ENCODE results near the gene SLC10A4. TPM values are rescaled to one million over a fixed set of nuclear protein-coding genes. Genes with fewer than 3 reads are reported as not detected.

The SLC10A4 gene
- total and polyA plus RNA-seq, 4 experiments from 2014 or later, result 0.17 TPM; not detected in 3

DNA sequence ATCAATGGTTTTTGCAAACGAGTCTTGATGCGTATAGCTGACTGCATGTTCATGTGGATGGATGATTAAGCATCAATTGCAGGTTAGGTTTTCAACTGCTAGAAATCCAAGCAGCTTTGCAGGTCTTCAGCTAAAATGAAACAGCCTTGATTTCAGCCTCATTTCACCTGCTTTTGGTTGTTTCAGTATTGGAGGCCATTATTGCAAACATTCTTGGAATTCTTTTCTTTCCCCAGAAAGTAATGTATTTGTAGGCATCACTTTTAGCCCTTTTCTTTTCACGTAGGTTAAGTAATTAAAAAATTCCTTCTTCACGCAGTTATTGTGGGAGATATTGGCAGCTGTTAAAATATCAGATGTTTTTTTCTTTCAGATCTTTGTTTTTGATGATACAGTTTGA, 15.8 kb downstream of the SLC10A4 start:
- Histone ChIP-seq H3K4me3 (ENCODE audit: low read length in 2 of 2) (no peak overlapping the region), H3K36me3 (ENCODE audit: insufficient read depth, low read length) (peaks cover 11% of the 10 kb centered on the region), H3K4me1 (ENCODE audit: insufficient read depth, low read length) (no peaks in the 10 kb centered on the region), H3K27ac (ENCODE audit: low read depth, low read length) (no peak overlapping the region), H3K27me3 (ENCODE audit: insufficient read depth, low read length) (no peaks in the 10 kb centered on the region), H3K9me3 (ENCODE audit: control insufficient read depth in 1 of 2, low read length in 2 of 2) (no peaks in the 10 kb centered on the region)
- ChIA-PET CTCF (ENCODE audit: partially characterized antibody) (no interaction called here), POLR2A (ENCODE audit: partially characterized antibody) (no interaction called here)
- Mint-ChIP-seq H3K4me3 (no peak overlapping the region), H3K4me1 (peaks cover 0 to 4% (median 2%) of the 10 kb centered on the region in 4 donors), H3K27ac (peak overlapping the region in 2 of 7 donors; percentile 29 to 76), H3K9me3 (peaks cover 0 to 2% (median 0%) of the 10 kb centered on the region in 8 donors), H3K36me3 (peaks cover 24 to 37% of the 10 kb centered on the region in 2 donors), H3K27me3 (no peaks in the 10 kb centered on the region)
- intact Hi-C loops (cut with micrococcal nuclease), result no loop called here
- DNase-seq, result no peak

GRCh38 chr4:48499551-48500066, 16.5 kb downstream of the SLC10A4 start:
- H3K4me1 Mint-ChIP-seq, result peaks cover 0 to 4% (median 2%) of the 10 kb centered on the region in 4 donors
- POLR2A ChIA-PET (ENCODE audit: partially characterized antibody), result no interaction called here
- DNase-seq, result no peak
- intact Hi-C loops (cut with micrococcal nuclease), result no loop called here
- peaks cover 29 to 41% of the 10 kb centered on the region in 2 donors for H3K36me3 Mint-ChIP-seq
- peaks cover 11% of the 10 kb centered on the region for H3K36me3 ChIP-seq (ENCODE audit: insufficient read depth, low read length)
- no peak overlapping the region for H3K4me3 Mint-ChIP-seq
- H3K27me3 ChIP-seq (ENCODE audit: insufficient read depth, low read length), result no peaks in the 10 kb centered on the region
- H3K27me3 Mint-ChIP-seq, result no peaks in the 10 kb centered on the region
- CTCF ChIA-PET (ENCODE audit: partially characterized antibody), result no interaction called here
- no peak overlapping the region for H3K4me3 ChIP-seq (ENCODE audit: low read length in 2 of 2)
- peaks cover 0 to 2% (median 0%) of the 10 kb centered on the region in 8 donors for H3K9me3 Mint-ChIP-seq
- H3K4me1 ChIP-seq (ENCODE audit: insufficient read depth, low read length), result no peaks in the 10 kb centered on the region
- H3K27ac ChIP-seq (ENCODE audit: low read depth, low read length), result no peak overlapping the region
- no peaks in the 10 kb centered on the region for H3K9me3 ChIP-seq (ENCODE audit: control insufficient read depth in 1 of 2, low read length in 2 of 2)
- peak overlapping the region in 1 of 7 donors; percentile 76 for H3K27ac Mint-ChIP-seq

- Mint-ChIP-seq H3K4me3 (no peak overlapping the region), H3K27me3 (no peaks in the 10 kb centered on the region), H3K9me3 (peaks cover 0 to 2% (median 0%) of the 10 kb centered on the region in 8 donors), H3K36me3 (peaks cover 46 to 56% of the 10 kb centered on the region in 2 donors), H3K4me1 (peaks cover 0 to 4% (median 2%) of the 10 kb centered on the region in 4 donors), H3K27ac (peak overlapping the region in 2 of 7 donors; percentile 36 to 66)
- DNase-seq, result no peak
- Histone ChIP-seq H3K9me3 (ENCODE audit: control insufficient read depth in 1 of 2, low read length in 2 of 2) (no peaks in the 10 kb centered on the region), H3K4me1 (ENCODE audit: insufficient read depth, low read length) (no peaks in the 10 kb centered on the region), H3K4me3 (ENCODE audit: low read length in 2 of 2) (no peak overlapping the region), H3K36me3 (ENCODE audit: insufficient read depth, low read length) (peaks cover 27% of the 10 kb centered on the region), H3K27me3 (ENCODE audit: insufficient read depth, low read length) (no peaks in the 10 kb centered on the region), H3K27ac (ENCODE audit: low read depth, low read length) (no peak overlapping the region)
- POLR2A ChIA-PET (ENCODE audit: partially characterized antibody), result no interaction called here
- CTCF ChIA-PET (ENCODE audit: partially characterized antibody), result no interaction called here
- intact Hi-C loops (cut with micrococcal nuclease), result no loop called here
These were observed 20.3 kb downstream of the SLC10A4 start for GRCh38 chr4:48503233-48504025.

DNA sequence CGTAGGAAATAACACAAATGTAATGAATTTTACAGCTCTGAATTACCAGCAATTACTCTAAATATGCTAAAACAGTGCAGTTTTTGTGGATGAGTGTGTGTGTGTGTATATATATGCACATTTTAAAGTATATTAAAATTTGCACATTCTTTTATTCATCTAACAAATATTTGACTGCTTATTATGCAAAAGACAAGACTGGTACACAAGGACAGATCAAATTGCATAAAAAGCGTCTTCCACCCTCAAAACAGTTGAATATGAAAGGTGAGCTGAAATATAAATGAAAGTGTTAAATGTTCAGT, 20.8 kb downstream of the SLC10A4 start:
- POLR2A ChIA-PET (ENCODE audit: partially characterized antibody), result no interaction called here
- Histone ChIP-seq H3K4me1 (ENCODE audit: insufficient read depth, low read length) (no peaks in the 10 kb centered on the region), H3K9me3 (ENCODE audit: control insufficient read depth in 1 of 2, low read length in 2 of 2) (no peaks in the 10 kb centered on the region), H3K27me3 (ENCODE audit: insufficient read depth, low read length) (no peaks in the 10 kb centered on the region), H3K4me3 (ENCODE audit: low read length in 2 of 2) (no peak overlapping the region), H3K36me3 (ENCODE audit: insufficient read depth, low read length) (peaks cover 30% of the 10 kb centered on the region), H3K27ac (ENCODE audit: low read depth, low read length) (no peak overlapping the region)
- no peak for DNase-seq
- Mint-ChIP-seq H3K4me1 (peaks cover 0 to 4% (median 2%) of the 10 kb centered on the region in 4 donors), H3K27me3 (no peaks in the 10 kb centered on the region), H3K9me3 (peaks cover 0 to 2% (median 0%) of the 10 kb centered on the region in 8 donors), H3K27ac (peak overlapping the region in 1 of 7 donors; percentile 66), H3K36me3 (peaks cover 47 to 57% of the 10 kb centered on the region in 2 donors), H3K4me3 (no peak overlapping the region)
- CTCF ChIA-PET (ENCODE audit: partially characterized antibody), result no interaction called here
- intact Hi-C loops (cut with micrococcal nuclease), result no loop called here

GRCh38 chr4:48504352-48504751, 21.2 kb downstream of the SLC10A4 start:
- H3K27ac ChIP-seq (ENCODE audit: low read depth, low read length), result no peak overlapping the region
- no peak overlapping the region for H3K4me3 ChIP-seq (ENCODE audit: low read length in 2 of 2)
- Mint-ChIP-seq H3K27ac (no peak overlapping the region), H3K27me3 (no peaks in the 10 kb centered on the region), H3K9me3 (no peaks in the 10 kb centered on the region), H3K4me3 (no peak overlapping the region), H3K4me1 (peaks cover 0 to 3% (median 0%) of the 10 kb centered on the region in 4 donors), H3K36me3 (peaks cover 45 to 57% of the 10 kb centered on the region in 2 donors)
- no peaks in the 10 kb centered on the region for H3K9me3 ChIP-seq (ENCODE audit: control insufficient read depth in 1 of 2, low read length in 2 of 2)
- no peaks in the 10 kb centered on the region for H3K4me1 ChIP-seq (ENCODE audit: insufficient read depth, low read length)
- CTCF ChIA-PET (ENCODE audit: partially characterized antibody), result no interaction called here
- intact Hi-C loops (cut with micrococcal nuclease), result no loop called here
- POLR2A ChIA-PET (ENCODE audit: partially characterized antibody), result no interaction called here
- H3K36me3 ChIP-seq (ENCODE audit: insufficient read depth, low read length), result peaks cover 27% of the 10 kb centered on the region
- DNase-seq, result no peak
- H3K27me3 ChIP-seq (ENCODE audit: insufficient read depth, low read length), result no peaks in the 10 kb centered on the region

GRCh38 chr4:48506716-48507115, 23.6 kb downstream of the SLC10A4 start:
- Mint-ChIP-seq H3K4me3 (no peak overlapping the region), H3K9me3 (no peaks in the 10 kb centered on the region), H3K36me3 (peaks cover 43 to 58% of the 10 kb centered on the region in 2 donors), H3K4me1 (peaks cover 0 to 1% (median 0%) of the 10 kb centered on the region in 4 donors), H3K27ac (no peak overlapping the region), H3K27me3 (no peaks in the 10 kb centered on the region)
- no peaks in the 10 kb centered on the region for H3K9me3 ChIP-seq (ENCODE audit: control insufficient read depth in 1 of 2, low read length in 2 of 2)
- H3K36me3 ChIP-seq (ENCODE audit: insufficient read depth, low read length), result peaks cover 43% of the 10 kb centered on the region
- POLR2A ChIA-PET (ENCODE audit: partially characterized antibody), result no interaction called here
- H3K4me1 ChIP-seq (ENCODE audit: insufficient read depth, low read length), result no peaks in the 10 kb centered on the region
- no peak overlapping the region for H3K4me3 ChIP-seq (ENCODE audit: low read length in 2 of 2)
- CTCF ChIA-PET (ENCODE audit: partially characterized antibody), result no interaction called here
- H3K27me3 ChIP-seq (ENCODE audit: insufficient read depth, low read length), result no peaks in the 10 kb centered on the region
- H3K27ac ChIP-seq (ENCODE audit: low read depth, low read length), result no peak overlapping the region
- intact Hi-C loops (cut with micrococcal nuclease), result no loop called here
- no peak for DNase-seq

- Histone ChIP-seq H3K36me3 (ENCODE audit: insufficient read depth, low read length) (peaks cover 57% of the 10 kb centered on the region), H3K9me3 (ENCODE audit: control insufficient read depth in 1 of 2, low read length in 2 of 2) (no peaks in the 10 kb centered on the region), H3K27ac (ENCODE audit: low read depth, low read length) (no peak overlapping the region), H3K4me3 (ENCODE audit: low read length in 2 of 2) (no peak overlapping the region), H3K27me3 (ENCODE audit: insufficient read depth, low read length) (no peaks in the 10 kb centered on the region), H3K4me1 (ENCODE audit: insufficient read depth, low read length) (no peaks in the 10 kb centered on the region)
- no peak overlapping the region for H3K27ac Mint-ChIP-seq
- intact Hi-C loops (cut with micrococcal nuclease), result no loop called here
- no peak for DNase-seq
- no peaks in the 10 kb centered on the region for H3K9me3 Mint-ChIP-seq
- H3K36me3 Mint-ChIP-seq, result peaks cover 49 to 65% of the 10 kb centered on the region in 2 donors
- CTCF ChIA-PET (ENCODE audit: partially characterized antibody), result interaction anchor here (0.8 kb wide), 1 partner anchor 11 kb away, joined by 3 read pairs; no protein-coding TSS in a partner anchor
- no peak overlapping the region for H3K4me3 Mint-ChIP-seq
- POLR2A ChIA-PET (ENCODE audit: partially characterized antibody), result no interaction called here
- peaks cover 0 to 1% (median 0%) of the 10 kb centered on the region in 4 donors for H3K4me1 Mint-ChIP-seq
- H3K27me3 Mint-ChIP-seq, result no peaks in the 10 kb centered on the region
These were observed 26.4 kb downstream of the SLC10A4 start for GRCh38 chr4:48509543-48509942.
